Endothelial cell of umbilical vein (primary cell): ENCODE results near the gene KAT2A. TPM values are rescaled to one million over a fixed set of nuclear protein-coding genes. Genes with fewer than 3 reads are reported as not detected.

Source experiments
- BruUV-seq: library from RNA; stranded (reverse); fragments of 400-500 nt; replicated peaks from 2 replicates; lab custom pipeline; 2021; lab: Mats Ljungman, UMichigan
- CTCF ChIA-PET: fragments of 300-600, 350-600 bp; sonication (Branson Sonifier 250); formaldehyde crosslinking; loops from one replicate; lab custom pipeline; 2021; ENCODE audit warnings: antibody characterized with exemption, inconsistent platforms; lab: Charles Lee
- POLR2A ChIA-PET: fragments of 300-600, 350-600 bp; sonication (Branson Sonifier 250); formaldehyde crosslinking; loops from one replicate; lab custom pipeline; 2021; ENCODE audit warnings: antibody characterized with exemption, inconsistent platforms; lab: Charles Lee
- DNase-seq: peaks from one replicate; pipeline ENCODE4 v3.0.0-alpha.2; 2011; ENCODE audit warnings: low read depth, low spot score
- FAIRE-seq: peaks from 2 replicates; lab custom pipeline; 2011; peaks lifted over from hg19 to GRCh38; lab: Jason Lieb, UNC
- H2AFZ ChIP-seq: 2 replicates; pipeline ENCODE4 v1.6.0; 2012; ENCODE audit warnings: low read depth, low read length, control low read depth, inconsistent platforms
- H3K27ac ChIP-seq: 2 replicates; pipeline ENCODE4 v1.5.1; 2011; ENCODE audit warnings: low read depth, mild to moderate bottlenecking, control low read depth, low read length, moderate library complexity; ENCODE audit not compliant: insufficient read depth
- H3K27me3 ChIP-seq, 2 experiments: 2 replicates each; pipeline versions ENCODE4 v1.6.0 to v1.6.1; 2011; ENCODE audit warnings: low read length in 2 of 2, mixed read lengths in 1 of 2; ENCODE audit not compliant: control insufficient read depth in 2 of 2, insufficient read depth in 2 of 2
- H3K36me3 ChIP-seq, 2 experiments: 2 replicates in 1 of 2; 3 replicates in 1 of 2; pipeline ENCODE4 v1.5.1; 2011; ENCODE audit warnings: low read length in 2 of 2, mild to moderate bottlenecking in 1 of 2, moderate library complexity in 1 of 2; ENCODE audit not compliant: control insufficient read depth in 2 of 2, insufficient read depth in 2 of 2; ENCODE audit errors: extremely low read depth in 1 of 2
- H3K4me1 ChIP-seq: 3 replicates; pipeline ENCODE4 v1.5.1; 2011; ENCODE audit warnings: mild to moderate bottlenecking, low read length; ENCODE audit not compliant: control insufficient read depth, insufficient read depth; ENCODE audit errors: extremely low read depth
- H3K4me2 ChIP-seq: 2 replicates; pipeline ENCODE4 v1.6.1; 2011; ENCODE audit warnings: low read length, control low read depth, mixed read lengths; ENCODE audit not compliant: insufficient read depth
- H3K4me3 ChIP-seq, 3 experiments: fragments of 200-600 bp in 1 of 3; sonication (generic), shearing (Covaris generic) in 1 of 3; replicated peaks in 1 of 3; 2 replicates each; pipeline ENCODE4 v1.5.1; 2011 to 2016; ENCODE audit warnings: control low read depth in 3 of 3, low read length in 3 of 3, mild to moderate bottlenecking in 2 of 3, inconsistent platforms in 1 of 3, low read depth in 1 of 3, moderate library complexity in 1 of 3; ENCODE audit not compliant: insufficient read depth in 1 of 3
- H3K79me2 ChIP-seq: 2 replicates; pipeline ENCODE4 v1.6.0; 2012; ENCODE audit warnings: low read length, inconsistent platforms; ENCODE audit not compliant: control insufficient read depth, insufficient read depth
- H3K9ac ChIP-seq: replicated peaks from 2 replicates; pipeline ENCODE3; 2011; ENCODE audit warnings: low read length, control low read depth; ENCODE audit not compliant: insufficient read depth; ENCODE audit errors: extremely low read depth
- H3K9me1 ChIP-seq: replicated peaks from 3 replicates; pipeline ENCODE4 v1.6.0; 2011; ENCODE audit warnings: mild to moderate bottlenecking, low read length; ENCODE audit not compliant: control insufficient read depth, insufficient read depth; ENCODE audit errors: extremely low read depth
- H3K9me3 ChIP-seq: replicated peaks from 2 replicates; pipeline ENCODE4 v1.5.1; 2012; ENCODE audit warnings: low read length, inconsistent platforms; ENCODE audit not compliant: control insufficient read depth, insufficient read depth
- H4K20me1 ChIP-seq: replicated peaks from 2 replicates; pipeline ENCODE3; 2011; ENCODE audit warnings: mild to moderate bottlenecking, low read length; ENCODE audit not compliant: control insufficient read depth, insufficient read depth; ENCODE audit errors: extremely low read depth
- CTCF ChIP-seq, 2 donors: IDR thresholded peaks; 1 replicate in 1 of 2; 2 replicates in 1 of 2; pipeline ENCODE4 v1.5.1; 2011; ENCODE audit warnings: low read length in 2 of 2, mild to moderate bottlenecking in 2 of 2, moderate library complexity in 2 of 2, control low read depth in 1 of 2, inconsistent platforms in 1 of 2, low read depth in 1 of 2; ENCODE audit not compliant: insufficient read depth in 1 of 2; ENCODE audit errors: extremely low read depth in 1 of 2
- EZH2 ChIP-seq: IDR thresholded peaks from 2 replicates; pipeline ENCODE4 v1.6.1; 2012; ENCODE audit warnings: borderline replicate concordance, low read depth, mild to moderate bottlenecking, moderate library complexity, low read length, inconsistent platforms; ENCODE audit not compliant: severe bottlenecking
- FOS ChIP-seq: IDR thresholded peaks from 2 replicates; pipeline ENCODE4 v1.6.1; 2011; ENCODE audit warnings: mild to moderate bottlenecking, low read length, moderate library complexity, borderline replicate concordance; ENCODE audit not compliant: insufficient read depth
- GATA2 ChIP-seq: IDR thresholded peaks from 2 replicates; pipeline ENCODE4 v1.7.0; 2011; ENCODE audit warnings: low read depth, mild to moderate bottlenecking, moderate library complexity, mixed read lengths, low read length; ENCODE audit not compliant: insufficient read length, insufficient read depth
- JUN ChIP-seq: IDR thresholded peaks from 2 replicates; pipeline ENCODE4 v1.6.1; 2011; ENCODE audit warnings: borderline replicate concordance, low read depth; ENCODE audit not compliant: insufficient read length, insufficient read depth
- MAX ChIP-seq: IDR thresholded peaks from 2 replicates; pipeline ENCODE4 v1.6.1; 2011; ENCODE audit not compliant: insufficient read depth, insufficient read length
- POLR2A ChIP-seq: IDR thresholded peaks from 2 replicates; pipeline ENCODE4 v1.6.1; 2012; ENCODE audit warnings: low read depth, mild to moderate bottlenecking, control low read depth, low read length
- POLR2AphosphoS5 ChIP-seq: IDR thresholded peaks from 2 replicates; pipeline ENCODE4 v1.6.1; 2012; ENCODE audit warnings: low read depth, mild to moderate bottlenecking, control low read depth, low read length, moderate library complexity; ENCODE audit not compliant: insufficient read depth
- dilution Hi-C: fragments of 300-500 bp; cut with MboI; formaldehyde crosslinking; loops from one replicate; pipeline ENCODE4 v1.15.0; 2019; ENCODE audit warnings: low sequenced_read_pairs; ENCODE audit not compliant: extremely low pct_ligation_motif_present
- intact Hi-C: fragments of 100-400 bp; cut with micrococcal nuclease; formaldehyde crosslinking; loops from one replicate; pipeline ENCODE4 v1.10.0; 2022
- polyA plus RNA-seq, 4 experiments: library from polyadenylated mRNA; depleted of rRNA in 3 of 4; stranded (reverse) in 3 of 4; unstranded in 1 of 4; fragments of >200 nt; gene quantifications; 2 replicates each; pipeline versions ENCODE4 v1.2.1 to v1.2.3, GENCODE V29; 2011 to 2012; ENCODE audit warnings: missing spikeins in 1 of 4
- total RNA-seq: library from RNA; stranded (reverse); gene quantifications from 2 replicates; pipeline ENCODE4 v1.2.3, GENCODE V29; 2021

The KAT2A gene
- total and polyA plus RNA-seq, 2 donors (not counting 3 experiments of a cell fraction or from before 2014, with no cell fraction given) = 32.9 to 33.4 TPM

- H3K4me1 ChIP-seq = peaks cover 5% of the 10 kb centered on the region
- H3K4me3 ChIP-seq = no peak overlapping the region
- H3K9me3 ChIP-seq = no peaks in the 10 kb centered on the region
- no peak overlapping the region for H2AFZ ChIP-seq
- ChIA-PET POLR2A (no interaction called here), CTCF (interaction anchor here (0.7 to 6.8 kb wide), 7 partner anchors 14 to 186 kb away, joined by 3 to 74 read pairs (median 4); partner anchors contain the start of genes CNP, GHDC, HCRT and KCNH4)
- DNase-seq (no peak), FAIRE-seq (no peak)
- H3K4me2 ChIP-seq = no peak overlapping the region
- H3K27me3 ChIP-seq = no peaks in the 10 kb centered on the region
- no peaks in the 10 kb centered on the region for H3K9me1 ChIP-seq
- BruUV-seq = no TSS peak
- no peaks in the 10 kb centered on the region for H3K79me2 ChIP-seq
- dilution Hi-C loops = loop anchor here (25.0 kb wide), 1 partner anchor 157 kb away; the partner anchor contains the start of gene CNP
- intact Hi-C loops = no loop called here
- H3K9ac ChIP-seq = no peak overlapping the region
- H3K27ac ChIP-seq = no peak overlapping the region
- TF ChIP-seq EZH2 (no peak), CTCF (IDR thresholded peaks at IDR 0.05; ENCODE audit: extremely low read depth in 1 of 2, insufficient read depth in 1 of 2, low read depth in 1 of 2, low read length in 2 of 2) (no peak), POLR2AphosphoS5 (no peak), MAX (no peak), FOS (no peak), GATA2 (no peak), JUN (no peak), POLR2A (no peak)
- no peaks in the 10 kb centered on the region for H4K20me1 ChIP-seq
- peaks cover 0 to under 1% of the 10 kb centered on the region in 2 experiments for H3K36me3 ChIP-seq
Measured at GRCh38 chr17:42119301-42119700, 1.9 kb downstream of the KAT2A start.
